GM19324 (cell line): ENCODE data around the gene MRPL24.

Source experiments
- ATAC-seq: cut with Tn5 transposase; IDR thresholded peaks from one replicate; pipeline ENCODE4 v1.9.1; 2021; ENCODE audit warnings: mild to moderate bottlenecking, moderate library complexity; ENCODE audit not compliant: unreplicated experiment, low FRiP score

MRPL24 gene

GRCh38 chr1:156694690-156694962 is 46.3 kb downstream of the MRPL24 start:
- ATAC-seq: no peak

GRCh38 chr1:156693848-156694689 is 46.8 kb downstream of the MRPL24 start:
- no peak for ATAC-seq

- no peak for ATAC-seq
These were observed 47.7 kb downstream of the MRPL24 start for GRCh38 chr1:156692925-156693847.

- ATAC-seq: no peak
These were observed 48.4 kb downstream of the MRPL24 start for GRCh38 chr1:156692441-156692924.

GRCh38 chr1:156691665-156692440 is 49.0 kb downstream of the MRPL24 start:
- ATAC-seq: no peak

GRCh38 chr1:156691191-156691590 is 49.7 kb downstream of the MRPL24 start:
- no peak for ATAC-seq

- ATAC-seq: no peak
These were observed 50.2 kb downstream of the MRPL24 start for GRCh38 chr1:156690675-156691036.

GRCh38 chr1:156689953-156690674 is 50.8 kb downstream of the MRPL24 start:
- ATAC-seq: no peak

GRCh38 chr1:156689035-156689952 is 51.6 kb downstream of the MRPL24 start:
- peak; percentile 69 for ATAC-seq
